Esophagus squamous epithelium (tissue), 5 donors: ENCODE measurements around the gene ANTKMT. TPM values are rescaled to one million over a fixed set of nuclear protein-coding genes. Genes with fewer than 3 reads are reported as not detected.
A peak's percentile ranks its signal among the peaks of the same experiment; 100 is the strongest.

Experiments used
- DNase-seq: peaks from one replicate; lab custom pipeline; 2025; lab: John Stamatoyannopoulos, UW
- H3K27ac ChIP-seq, 4 donors: fragments of 200-600 bp; sonication (generic); one replicate each; pipeline ENCODE4 v1.5.1; 2016 to 2019; ENCODE audit warnings: mild to moderate bottlenecking in 1 of 4
- H3K27me3 ChIP-seq, 4 donors: fragments of 200-600 bp; sonication (generic); 1 replicate in 3 of 4; 2 replicates in 1 of 4; pipeline versions ENCODE4 v1.5.1 to v1.6.0; 2017 to 2021; ENCODE audit warnings: antibody characterized with exemption in 1 of 4
- H3K36me3 ChIP-seq, 3 donors: fragments of 200-600 bp; sonication (generic); one replicate each; pipeline ENCODE4 v1.5.1; 2016 to 2019
- H3K4me1 ChIP-seq, 3 donors: fragments of 200-600 bp; sonication (generic); one replicate each; pipeline ENCODE4 v1.5.1; 2017 to 2019
- H3K4me3 ChIP-seq, 4 donors: fragments of 200-600 bp; sonication (generic); 1 replicate in 3 of 4; 2 replicates in 1 of 4; pipeline ENCODE4 v1.5.1; 2016 to 2019; ENCODE audit warnings: mild to moderate bottlenecking in 2 of 4, moderate library complexity in 1 of 4
- H3K9me3 ChIP-seq, 3 donors: fragments of 200-600 bp; sonication (generic); one replicate each; pipeline ENCODE4 v1.5.1; 2016 to 2019
- POLR2A ChIP-seq, 4 donors: fragments of 450-650 bp; IDR thresholded peaks; one replicate each; pipeline ENCODE4 v1.6.1; 2017; ENCODE audit warnings: antibody characterized with exemption in 4 of 4, mild to moderate bottlenecking in 4 of 4, moderate library complexity in 3 of 4
- WGBS, 2 donors: methylation state at CpG; one replicate each; pipeline ENCODE4 v1.1.5; 2018; 5-methylcytosine and 5-hydroxymethylcytosine counted together
- intact Hi-C: fragments of 100-400 bp; cut with DNase I; formaldehyde crosslinking; loops from one replicate; pipeline ENCODE4 v1.15.0; 2022
- total RNA-seq, 4 donors: library from RNA; depleted of rRNA; stranded (reverse); fragments of >200 nt; gene quantifications; one replicate each; pipeline ENCODE4 v1.1.0, GENCODE V29; 2016
- TF ChIP-seq, protein P1 (sequence below), 6 experiments: fragments of 450-650 bp in 4 of 6; fragments of 200-600 bp in 2 of 6; sonication (generic) in 2 of 6; IDR thresholded peaks; one replicate each; pipeline ENCODE4 v1.5.1; 2016 to 2019; ENCODE audit warnings: antibody characterized with exemption in 6 of 6, mild to moderate bottlenecking in 4 of 6, moderate library complexity in 4 of 6
- donor health status: DM: yes; HTN: yes; CAD: no.

The ANTKMT gene
- total RNA-seq, 4 donors from 2014 or later, result 11.6 to 29.1 (median 24.2) TPM

GRCh38 chr16:682493-683395 is 38.2 kb upstream of the ANTKMT start:
- Histone ChIP-seq H3K27ac (peak overlapping the region in 3 of 4 donors; percentile 83 to 88 (median 85)), H3K27me3 (peaks cover 0 to 6% (median 0%) of the 10 kb centered on the region in 4 donors), H3K4me1 (peaks cover 51 to 80% (median 61%) of the 10 kb centered on the region in 3 donors), H3K9me3 (no peaks in the 10 kb centered on the region), H3K36me3 (peaks cover 17 to 47% (median 19%) of the 10 kb centered on the region in 3 donors), H3K4me3 (peak overlapping the region; percentile 55 to 88 (median 65))
- DNase-seq, result no peak
- 67 to 76% methylated on average over 7 to 12 of the region's 36 CpGs for WGBS, 2 donors
- intact Hi-C loops, result no loop called here
- TF ChIP-seq POLR2A (IDR thresholded peaks at IDR 0.05), result no peak
- TF ChIP-seq, protein P1, sequence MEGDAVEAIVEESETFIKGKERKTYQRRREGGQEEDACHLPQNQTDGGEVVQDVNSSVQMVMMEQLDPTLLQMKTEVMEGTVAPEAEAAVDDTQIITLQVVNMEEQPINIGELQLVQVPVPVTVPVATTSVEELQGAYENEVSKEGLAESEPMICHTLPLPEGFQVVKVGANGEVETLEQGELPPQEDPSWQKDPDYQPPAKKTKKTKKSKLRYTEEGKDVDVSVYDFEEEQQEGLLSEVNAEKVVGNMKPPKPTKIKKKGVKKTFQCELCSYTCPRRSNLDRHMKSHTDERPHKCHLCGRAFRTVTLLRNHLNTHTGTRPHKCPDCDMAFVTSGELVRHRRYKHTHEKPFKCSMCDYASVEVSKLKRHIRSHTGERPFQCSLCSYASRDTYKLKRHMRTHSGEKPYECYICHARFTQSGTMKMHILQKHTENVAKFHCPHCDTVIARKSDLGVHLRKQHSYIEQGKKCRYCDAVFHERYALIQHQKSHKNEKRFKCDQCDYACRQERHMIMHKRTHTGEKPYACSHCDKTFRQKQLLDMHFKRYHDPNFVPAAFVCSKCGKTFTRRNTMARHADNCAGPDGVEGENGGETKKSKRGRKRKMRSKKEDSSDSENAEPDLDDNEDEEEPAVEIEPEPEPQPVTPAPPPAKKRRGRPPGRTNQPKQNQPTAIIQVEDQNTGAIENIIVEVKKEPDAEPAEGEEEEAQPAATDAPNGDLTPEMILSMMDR (IDR thresholded peaks at IDR 0.05), result no peak

GRCh38 chr16:683396-684070 is 37.4 kb upstream of the ANTKMT start:
- intact Hi-C loops, result no loop called here
- TF ChIP-seq POLR2A (IDR thresholded peaks at IDR 0.05), result no peak
- TF ChIP-seq, protein P1 (IDR thresholded peaks at IDR 0.05), result no peak
- Histone ChIP-seq H3K4me1 (peaks cover 52 to 80% (median 57%) of the 10 kb centered on the region in 3 donors), H3K4me3 (peak overlapping the region; percentile 55 to 88 (median 65)), H3K27me3 (no peaks in the 10 kb centered on the region), H3K27ac (peak overlapping the region; percentile 83 to 91 (median 86)), H3K9me3 (no peaks in the 10 kb centered on the region), H3K36me3 (peaks cover 17 to 53% (median 19%) of the 10 kb centered on the region in 3 donors)
- WGBS, 2 donors, result 13 to 29% methylated on average over 9 to 10 of the region's 57 CpGs
- DNase-seq, result no peak

DNA sequence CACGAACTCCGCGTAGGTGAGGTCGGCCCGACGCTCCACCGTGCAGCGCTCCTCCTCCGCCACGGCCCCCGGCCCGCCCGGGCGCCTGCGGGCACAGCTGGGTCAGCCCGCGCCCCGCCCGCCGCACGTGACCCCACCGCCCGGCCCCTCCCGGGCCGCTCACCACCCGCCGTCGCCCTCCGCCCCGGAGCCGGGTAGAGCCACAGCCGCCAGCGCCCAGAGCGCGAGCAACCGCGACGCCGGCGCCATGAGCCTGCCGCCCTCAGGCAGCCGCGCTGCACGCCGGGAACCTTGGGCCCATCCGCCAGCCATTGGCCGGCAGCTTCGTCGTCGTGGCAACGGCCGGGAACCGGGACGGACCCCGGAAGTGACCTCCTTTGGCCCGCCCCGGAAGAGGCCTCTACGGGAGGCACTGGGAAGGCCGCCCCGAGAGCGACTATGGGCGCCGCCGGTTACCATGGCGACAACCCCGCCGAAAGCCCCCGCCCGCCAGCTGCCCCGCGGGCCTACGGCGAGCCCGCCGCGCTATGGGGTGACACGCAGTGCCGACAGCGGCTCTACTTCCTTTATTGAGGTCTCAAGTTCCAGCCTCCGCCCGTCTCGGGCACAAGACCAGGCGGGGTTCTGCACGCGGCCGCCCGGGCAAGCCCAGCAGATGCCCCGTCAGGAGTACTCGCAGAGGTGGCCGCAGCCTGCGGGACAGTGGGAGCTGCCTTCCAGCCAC is 36.7 kb upstream of the ANTKMT start, which contains the start of gene JMJD8:
Gene JMJD8 (minus strand): TSS at position 264 of the 724 bp plus-strand sequence. CDS start 15 bp downstream, at position 249.
- Histone ChIP-seq H3K9me3 (no peaks in the 10 kb centered on the region), H3K27me3 (no peaks in the 10 kb centered on the region), H3K4me1 (peaks cover 57 to 80% (median 58%) of the 10 kb centered on the region in 3 donors), H3K36me3 (peaks cover 17 to 53% (median 19%) of the 10 kb centered on the region in 3 donors), H3K4me3 (peak within 1 kb of the TSS; percentile 55 to 88 (median 65)), H3K27ac (peak within 1 kb of the TSS; percentile 83 to 91 (median 86))
- TF ChIP-seq POLR2A (IDR thresholded peaks at IDR 0.05), result peak in 1 of 4 donors; percentile 66
- TF ChIP-seq, protein P1 (IDR thresholded peaks at IDR 0.05), result no peak
- intact Hi-C loops, result no loop called here
- peak; percentile 71 for DNase-seq
- WGBS, 2 donors, result 4% methylated on average over 14 of the region's 91 CpGs; no CpG with 5 or more reads in 1 of the 2 donors

GRCh38 chr16:684961-685696 is 35.8 kb upstream of the ANTKMT start:
- peak overlapping the region; percentile 55 to 88 (median 65) for H3K4me3 ChIP-seq
- H3K27me3 ChIP-seq, result no peaks in the 10 kb centered on the region
- intact Hi-C loops, result no loop called here
- H3K36me3 ChIP-seq, result peaks cover 17 to 53% (median 19%) of the 10 kb centered on the region in 3 donors
- TF ChIP-seq, protein P1 (IDR thresholded peaks at IDR 0.05), result no peak
- TF ChIP-seq POLR2A (IDR thresholded peaks at IDR 0.05), result no peak
- H3K4me1 ChIP-seq, result peaks cover 60 to 82% (median 60%) of the 10 kb centered on the region in 3 donors
- no peak for DNase-seq
- 86 to 91% methylated on average over 15 to 20 of the region's 61 CpGs for WGBS, 2 donors
- peak overlapping the region; percentile 83 to 91 (median 86) for H3K27ac ChIP-seq
- no peaks in the 10 kb centered on the region for H3K9me3 ChIP-seq
